Metanephros (tissue), 1 donor: ENCODE data around the gene KIAA0513. TPM values are rescaled to one million over a fixed set of nuclear protein-coding genes. Genes with fewer than 3 reads are reported as not detected.

Experiments used
- total RNA-seq: library from RNA; depleted of rRNA; stranded (reverse); fragments of >200 nt; gene quantifications from one replicate; pipeline ENCODE4 v1.2.3, GENCODE V29; 2014

The KIAA0513 gene, protein sequence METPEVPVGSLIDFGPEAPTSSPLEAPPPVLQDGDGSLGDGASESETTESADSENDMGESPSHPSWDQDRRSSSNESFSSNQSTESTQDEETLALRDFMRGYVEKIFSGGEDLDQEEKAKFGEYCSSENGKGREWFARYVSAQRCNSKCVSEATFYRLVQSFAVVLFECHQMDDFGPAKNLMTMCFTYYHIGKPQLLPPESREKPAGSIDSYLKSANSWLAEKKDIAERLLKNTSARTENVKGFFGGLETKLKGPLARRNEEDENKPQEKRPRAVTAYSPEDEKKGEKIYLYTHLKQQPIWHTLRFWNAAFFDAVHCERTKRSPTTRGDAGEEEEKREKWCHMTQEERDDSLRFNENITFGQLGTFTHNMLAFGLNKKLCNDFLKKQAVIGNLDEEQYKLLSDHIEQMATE
- total RNA-seq: 7.8 TPM

DNA sequence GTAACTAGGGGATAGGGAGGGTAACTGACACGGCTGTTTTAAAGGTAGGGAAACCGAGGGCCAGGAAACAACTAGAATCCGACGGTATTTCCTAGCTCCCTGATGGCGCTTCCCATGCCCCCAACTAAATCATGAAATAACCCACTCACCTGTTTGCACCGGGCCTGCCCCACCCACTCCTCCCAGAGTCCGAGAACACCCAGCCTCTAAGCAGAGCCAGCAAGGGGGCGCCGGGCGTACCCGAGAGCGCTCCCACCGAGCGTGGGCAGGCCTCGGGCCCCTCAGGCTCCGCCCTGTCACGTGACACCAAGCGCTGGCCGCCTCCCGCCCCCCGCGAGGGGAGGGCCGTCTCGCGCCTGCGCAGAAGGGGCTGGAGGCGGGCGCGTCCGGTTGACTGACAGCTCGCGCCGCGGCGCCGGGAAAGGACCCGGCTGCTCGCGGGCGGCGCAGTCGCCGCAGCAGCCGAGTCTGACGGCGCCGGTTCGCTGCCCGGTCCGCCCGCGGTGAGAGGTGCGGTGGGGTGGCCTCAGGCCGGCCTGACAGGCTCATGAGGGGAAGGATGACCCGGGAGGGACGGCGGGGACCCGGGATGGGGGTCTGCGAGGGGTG, at the start of gene KIAA0513:
Gene KIAA0513 (plus strand): TSS at position 447 of the 609 bp plus-strand sequence. CDS start 39,277 bp downstream, outside the sequence.

DNA sequence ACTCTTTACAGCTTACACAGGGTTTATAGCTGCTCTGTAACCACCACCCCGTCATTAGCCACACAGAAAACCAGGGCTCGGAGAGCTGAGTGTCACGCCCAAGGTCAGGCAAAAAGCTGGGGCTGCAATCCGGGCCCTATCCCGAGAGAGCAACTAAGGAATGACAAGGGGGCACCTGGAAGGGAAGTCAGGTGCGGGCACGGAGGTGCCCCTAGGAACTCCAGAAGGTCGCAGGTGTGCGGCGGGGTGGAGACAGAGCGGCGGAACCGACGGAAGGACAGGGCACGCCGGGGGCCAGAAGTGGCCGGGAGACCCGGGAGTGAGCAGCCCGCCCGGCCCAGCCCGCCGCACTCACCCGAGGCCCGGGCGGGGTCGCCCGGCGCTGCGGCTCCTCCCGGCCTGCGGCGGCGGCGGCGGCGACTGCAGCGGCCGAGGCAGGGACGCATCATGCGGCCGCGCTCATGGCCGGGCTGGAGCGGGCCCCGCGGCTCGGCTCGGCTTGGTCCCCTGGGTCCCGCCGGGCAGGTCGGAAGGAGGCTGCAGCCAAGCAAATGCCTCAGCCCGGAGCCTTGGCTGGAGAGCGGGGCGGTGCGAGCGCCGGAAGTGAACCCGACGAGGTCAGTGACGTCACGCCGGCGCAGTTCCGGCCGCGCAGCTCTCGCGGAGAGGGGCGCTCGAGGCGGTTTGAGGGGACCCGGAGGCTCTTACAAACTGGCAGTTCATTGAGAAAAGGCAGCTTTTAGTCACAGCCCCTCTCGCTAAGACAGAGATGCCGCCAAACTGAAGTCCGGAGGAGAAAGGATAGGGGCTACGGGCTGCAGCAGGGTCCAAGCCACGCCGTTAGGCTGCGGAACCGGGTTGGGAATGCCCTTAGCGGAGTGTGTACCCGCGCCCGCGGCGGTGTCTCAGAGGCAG, 16.4 kb upstream of the KIAA0513 start, which contains the start of gene ZDHHC7:
Gene ZDHHC7 (minus strand): TSS at position 605 of the 915 bp plus-strand sequence. CDS start 20,917 bp downstream, outside the sequence.

DNA sequence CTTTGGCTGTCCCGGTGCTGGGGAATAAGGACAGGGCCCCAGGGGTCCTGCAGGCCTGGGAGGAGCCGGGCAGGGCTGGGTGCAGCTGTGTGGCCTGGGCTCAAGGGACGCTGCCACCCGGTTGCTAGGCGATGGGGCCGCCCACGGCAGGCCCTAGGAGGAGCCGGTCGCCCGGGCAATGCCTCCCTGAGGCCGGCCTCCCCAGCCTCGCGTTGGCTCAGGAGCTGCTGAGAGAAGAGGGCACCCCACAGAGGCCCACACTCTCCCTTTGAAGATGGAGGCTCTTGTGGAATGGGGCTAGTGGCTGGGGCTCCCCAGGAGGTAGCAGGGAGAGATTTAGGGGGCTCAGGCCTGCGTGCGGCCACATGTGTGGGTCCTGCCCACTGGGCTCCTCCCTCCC, 84.8 kb downstream of the KIAA0513 start, which contains the start of gene CIBAR2:
Gene CIBAR2 (minus strand): TSS at position 109 of the 400 bp plus-strand sequence. CDS start 120 bp downstream, outside the sequence.

Other genes starting within 250 kb of the KIAA0513 start
- gene CRISPLD2, start 207.8 kb upstream of the KIAA0513 start, total RNA-seq: 20.4 TPM
- gene ZDHHC7, start 16.3 kb upstream of the KIAA0513 start, total RNA-seq: 45.0 TPM
- gene CIBAR2, start 84.7 kb downstream of the KIAA0513 start, total RNA-seq: not detected